ENCODE results near the gene NOP16. TPM values are rescaled to one million over a fixed set of nuclear protein-coding genes. Genes with fewer than 3 reads are reported as not detected.

The NOP16 gene
- total RNA-seq, 3 donors from 2014 or later (not counting 1 experiment from before 2014, with no cell fraction given), result 6.4 to 12.4 (median 12.1) TPM

GRCh38 chr5:176425138-176425537 lies 36.7 kb upstream of the NOP16 start:
- no peak for ATAC-seq
- H3K4me3 ChIP-seq (ENCODE audit: low read length), result no peak overlapping the region
- TF ChIP-seq CTCF (IDR thresholded peaks at IDR 0.05), result no peak
- H3K4me1 ChIP-seq (ENCODE audit: control insufficient read depth, insufficient read depth, low read length), result no peaks in the 10 kb centered on the region
- Mint-ChIP-seq H3K4me3 (no peak overlapping the region), H3K4me1 (peaks cover 3% of the 10 kb centered on the region in 2 donors), H3K27me3 (ENCODE audit: low read depth in 2 of 2) (peaks cover 20 to 22% of the 10 kb centered on the region in 2 donors), H3K9me3 (no peaks in the 10 kb centered on the region), H3K36me3 (no peaks in the 10 kb centered on the region), H3K27ac (no peak overlapping the region)
- H3K27ac ChIP-seq (ENCODE audit: low read length), result no peak overlapping the region
- intact Hi-C loops (cut with micrococcal nuclease), result no loop called here
- H3K9me3 ChIP-seq (ENCODE audit: control insufficient read depth, insufficient read depth, low read length), result no peaks in the 10 kb centered on the region
- no peaks in the 10 kb centered on the region for H3K36me3 ChIP-seq (ENCODE audit: control insufficient read depth, insufficient read depth, low read length)
- WGBS (ENCODE audit: insufficient coverage), result 100% methylated on average over 1 of the region's 1 CpG
- DNase-seq, result no peak
- no peaks in the 10 kb centered on the region for H3K27me3 ChIP-seq (ENCODE audit: control insufficient read depth, insufficient read depth, low read length)

- TF ChIP-seq CTCF (IDR thresholded peaks at IDR 0.05), result no peak
- Mint-ChIP-seq H3K4me3 (no peak overlapping the region), H3K27ac (no peak overlapping the region), H3K27me3 (ENCODE audit: low read depth in 2 of 2) (peaks cover 20 to 22% of the 10 kb centered on the region in 2 donors), H3K9me3 (no peaks in the 10 kb centered on the region), H3K36me3 (no peaks in the 10 kb centered on the region), H3K4me1 (no peaks in the 10 kb centered on the region)
- H3K4me3 ChIP-seq (ENCODE audit: low read length), result no peak overlapping the region
- ATAC-seq (no peak), DNase-seq (no peak)
- H3K27ac ChIP-seq (ENCODE audit: low read length), result no peak overlapping the region
- no peaks in the 10 kb centered on the region for H3K27me3 ChIP-seq (ENCODE audit: control insufficient read depth, insufficient read depth, low read length)
- no peaks in the 10 kb centered on the region for H3K36me3 ChIP-seq (ENCODE audit: control insufficient read depth, insufficient read depth, low read length)
- no peaks in the 10 kb centered on the region for H3K9me3 ChIP-seq (ENCODE audit: control insufficient read depth, insufficient read depth, low read length)
- WGBS (ENCODE audit: insufficient coverage), result 88% methylated on average over 3 of the region's 3 CpGs
- intact Hi-C loops (cut with micrococcal nuclease), result no loop called here
- no peaks in the 10 kb centered on the region for H3K4me1 ChIP-seq (ENCODE audit: control insufficient read depth, insufficient read depth, low read length)
These were observed 35.8 kb upstream of the NOP16 start for GRCh38 chr5:176424181-176424580.

GRCh38 chr5:176420972-176421544 lies 32.7 kb upstream of the NOP16 start:
- no peaks in the 10 kb centered on the region for H3K9me3 Mint-ChIP-seq
- ATAC-seq, result no peak
- Histone ChIP-seq H3K27me3 (ENCODE audit: control insufficient read depth, insufficient read depth, low read length) (no peaks in the 10 kb centered on the region), H3K9me3 (ENCODE audit: control insufficient read depth, insufficient read depth, low read length) (no peaks in the 10 kb centered on the region), H3K4me1 (ENCODE audit: control insufficient read depth, insufficient read depth, low read length) (peaks cover 8% of the 10 kb centered on the region), H3K36me3 (ENCODE audit: control insufficient read depth, insufficient read depth, low read length) (no peaks in the 10 kb centered on the region), H3K4me3 (ENCODE audit: low read length) (no peak overlapping the region), H3K27ac (ENCODE audit: low read length) (no peak overlapping the region)
- no peak overlapping the region for H3K4me3 Mint-ChIP-seq
- no peak overlapping the region for H3K27ac Mint-ChIP-seq
- H3K4me1 Mint-ChIP-seq, result peaks cover 5% of the 10 kb centered on the region in 2 donors
- H3K27me3 Mint-ChIP-seq (ENCODE audit: low read depth in 2 of 2), result peaks cover 20 to 22% of the 10 kb centered on the region in 2 donors
- 50% methylated on average over 2 of the region's 2 CpGs for WGBS (ENCODE audit: insufficient coverage)
- intact Hi-C loops (cut with micrococcal nuclease), result no loop called here
- DNase-seq, result no peak
- no peaks in the 10 kb centered on the region for H3K36me3 Mint-ChIP-seq
- TF ChIP-seq CTCF (IDR thresholded peaks at IDR 0.05), result no peak

- peaks cover 20 to 22% of the 10 kb centered on the region in 2 donors for H3K27me3 Mint-ChIP-seq (ENCODE audit: low read depth in 2 of 2)
- ATAC-seq, result no peak
- no peak overlapping the region for H3K27ac Mint-ChIP-seq
These were observed 31.7 kb upstream of the NOP16 start for GRCh38 chr5:176420086-176420485.

More at GRCh38 chr5:176420086-176420485, 31.7 kb upstream of the NOP16 start:
- H3K36me3 Mint-ChIP-seq, result no peaks in the 10 kb centered on the region
- peaks cover 10 to 12% of the 10 kb centered on the region in 2 donors for H3K4me1 Mint-ChIP-seq
- intact Hi-C loops (cut with micrococcal nuclease), result no loop called here
- H3K9me3 Mint-ChIP-seq, result no peaks in the 10 kb centered on the region
- peaks cover 17% of the 10 kb centered on the region for H3K4me1 ChIP-seq (ENCODE audit: control insufficient read depth, insufficient read depth, low read length)
- WGBS (ENCODE audit: insufficient coverage), result 89% methylated on average over 5 of the region's 5 CpGs
- no peaks in the 10 kb centered on the region for H3K36me3 ChIP-seq (ENCODE audit: control insufficient read depth, insufficient read depth, low read length)
- H3K27me3 ChIP-seq (ENCODE audit: control insufficient read depth, insufficient read depth, low read length), result no peaks in the 10 kb centered on the region
- H3K4me3 Mint-ChIP-seq, result no peak overlapping the region
- no peaks in the 10 kb centered on the region for H3K9me3 ChIP-seq (ENCODE audit: control insufficient read depth, insufficient read depth, low read length)
- H3K27ac ChIP-seq (ENCODE audit: low read length), result no peak overlapping the region
- TF ChIP-seq CTCF (IDR thresholded peaks at IDR 0.05), result no peak
- DNase-seq, result no peak
- H3K4me3 ChIP-seq (ENCODE audit: low read length), result no peak overlapping the region

All from natural killer cell (primary cell).